Measurements from ENCODE around the gene TLDC2. TPM values are rescaled to one million over a fixed set of nuclear protein-coding genes. Genes with fewer than 3 reads are reported as not detected.

TLDC2 gene
- total RNA-seq = 0.29 to 0.64 TPM (median 0.58 TPM) in 3 replicates

GRCh38 chr20:36875702-36876472 is at the start of gene TLDC2:
Gene TLDC2 (plus strand): TSS chr20:36876138. CDS start chr20:36876175, 37 bp downstream.
- DNase-seq (ENCODE audit: low spot score in 2 of 2, unreplicated experiment in 2 of 2) = no peak
- peaks cover 2% of the 10 kb centered on the region for H3K4me1 Mint-ChIP-seq
- no peaks in the 10 kb centered on the region for H3K27me3 Mint-ChIP-seq (ENCODE audit: low read depth)
- no peaks in the 10 kb centered on the region for H3K9me3 Mint-ChIP-seq
- no peak within 1 kb of the TSS for H3K27ac Mint-ChIP-seq
- H3K4me3 Mint-ChIP-seq = no peak within 1 kb of the TSS
- TF ChIP-seq, protein P1, sequence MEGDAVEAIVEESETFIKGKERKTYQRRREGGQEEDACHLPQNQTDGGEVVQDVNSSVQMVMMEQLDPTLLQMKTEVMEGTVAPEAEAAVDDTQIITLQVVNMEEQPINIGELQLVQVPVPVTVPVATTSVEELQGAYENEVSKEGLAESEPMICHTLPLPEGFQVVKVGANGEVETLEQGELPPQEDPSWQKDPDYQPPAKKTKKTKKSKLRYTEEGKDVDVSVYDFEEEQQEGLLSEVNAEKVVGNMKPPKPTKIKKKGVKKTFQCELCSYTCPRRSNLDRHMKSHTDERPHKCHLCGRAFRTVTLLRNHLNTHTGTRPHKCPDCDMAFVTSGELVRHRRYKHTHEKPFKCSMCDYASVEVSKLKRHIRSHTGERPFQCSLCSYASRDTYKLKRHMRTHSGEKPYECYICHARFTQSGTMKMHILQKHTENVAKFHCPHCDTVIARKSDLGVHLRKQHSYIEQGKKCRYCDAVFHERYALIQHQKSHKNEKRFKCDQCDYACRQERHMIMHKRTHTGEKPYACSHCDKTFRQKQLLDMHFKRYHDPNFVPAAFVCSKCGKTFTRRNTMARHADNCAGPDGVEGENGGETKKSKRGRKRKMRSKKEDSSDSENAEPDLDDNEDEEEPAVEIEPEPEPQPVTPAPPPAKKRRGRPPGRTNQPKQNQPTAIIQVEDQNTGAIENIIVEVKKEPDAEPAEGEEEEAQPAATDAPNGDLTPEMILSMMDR (IDR thresholded peaks at IDR 0.05; ENCODE audit: unreplicated experiment) = no peak
- no peaks in the 10 kb centered on the region for H3K36me3 Mint-ChIP-seq

GRCh38 chr20:36826554-36827244 is 49.2 kb upstream of the TLDC2 start:
- Mint-ChIP-seq H3K27ac (no peak overlapping the region), H3K27me3 (ENCODE audit: low read depth) (no peaks in the 10 kb centered on the region), H3K36me3 (peaks cover 34% of the 10 kb centered on the region), H3K4me1 (peaks cover 11% of the 10 kb centered on the region), H3K4me3 (no peak overlapping the region), H3K9me3 (no peaks in the 10 kb centered on the region)
- DNase-seq (ENCODE audit: low spot score in 2 of 2, unreplicated experiment in 2 of 2) = no peak
- TF ChIP-seq, protein P1 (IDR thresholded peaks at IDR 0.05; ENCODE audit: unreplicated experiment) = no peak

- H3K4me3 Mint-ChIP-seq = no peak overlapping the region
- DNase-seq (ENCODE audit: low spot score in 2 of 2, unreplicated experiment in 2 of 2) = no peak
- H3K4me1 Mint-ChIP-seq = peaks cover 4% of the 10 kb centered on the region
- TF ChIP-seq, protein P1 (IDR thresholded peaks at IDR 0.05; ENCODE audit: unreplicated experiment) = no peak
- no peaks in the 10 kb centered on the region for H3K27me3 Mint-ChIP-seq (ENCODE audit: low read depth)
- H3K36me3 Mint-ChIP-seq = peaks cover 31% of the 10 kb centered on the region
- H3K27ac Mint-ChIP-seq = no peak overlapping the region
- H3K9me3 Mint-ChIP-seq = no peaks in the 10 kb centered on the region
These were observed 48.2 kb upstream of the TLDC2 start for GRCh38 chr20:36827541-36828279.

GRCh38 chr20:36830791-36831691 is 44.9 kb upstream of the TLDC2 start:
- Mint-ChIP-seq H3K27ac (no peak overlapping the region), H3K4me3 (no peak overlapping the region), H3K4me1 (peaks cover 12% of the 10 kb centered on the region), H3K27me3 (ENCODE audit: low read depth) (no peaks in the 10 kb centered on the region), H3K9me3 (no peaks in the 10 kb centered on the region), H3K36me3 (peaks cover 18% of the 10 kb centered on the region)
- TF ChIP-seq, protein P1 (IDR thresholded peaks at IDR 0.05; ENCODE audit: unreplicated experiment) = no peak
- DNase-seq (ENCODE audit: low spot score in 2 of 2, unreplicated experiment in 2 of 2) = no peak

DNA sequence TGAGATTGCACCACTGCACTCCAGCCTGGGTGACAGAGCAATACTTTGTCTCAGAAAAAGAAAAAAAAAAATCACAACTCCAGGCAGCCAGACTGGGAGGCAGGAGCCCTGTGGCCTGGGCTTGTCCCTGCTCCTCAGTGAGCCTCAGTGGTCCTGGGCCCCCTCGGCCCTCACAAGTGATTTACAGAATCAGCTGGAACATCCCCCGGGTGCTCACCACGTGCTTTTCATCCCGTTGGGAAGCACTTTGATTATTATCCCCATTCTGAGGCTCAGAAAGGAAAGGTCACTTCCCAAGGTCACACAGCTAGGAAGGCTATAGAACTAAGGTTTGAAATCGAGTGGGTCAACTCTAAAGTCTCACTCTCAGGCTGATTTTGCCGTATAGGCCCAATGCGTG is 43.1 kb upstream of the TLDC2 start:
- H3K27me3 Mint-ChIP-seq (ENCODE audit: low read depth) = no peaks in the 10 kb centered on the region
- no peak overlapping the region for H3K27ac Mint-ChIP-seq

More for the DNA sequence above, 43.1 kb upstream of the TLDC2 start:
- TF ChIP-seq, protein P1 (IDR thresholded peaks at IDR 0.05; ENCODE audit: unreplicated experiment) = no peak
- H3K4me3 Mint-ChIP-seq = no peak overlapping the region
- DNase-seq (ENCODE audit: low spot score in 2 of 2, unreplicated experiment in 2 of 2) = no peak
- peaks cover 12% of the 10 kb centered on the region for H3K4me1 Mint-ChIP-seq
- peaks cover 9% of the 10 kb centered on the region for H3K36me3 Mint-ChIP-seq
- no peaks in the 10 kb centered on the region for H3K9me3 Mint-ChIP-seq

Measured in mesothelial cell of epicardium (in vitro differentiated cells).